ENCODE data around the gene RALGAPA2. TPM values are rescaled to one million over a fixed set of nuclear protein-coding genes. Genes with fewer than 3 reads are reported as not detected.

RALGAPA2 gene
- total RNA-seq, 1 donor = 6.2 TPM

DNA sequence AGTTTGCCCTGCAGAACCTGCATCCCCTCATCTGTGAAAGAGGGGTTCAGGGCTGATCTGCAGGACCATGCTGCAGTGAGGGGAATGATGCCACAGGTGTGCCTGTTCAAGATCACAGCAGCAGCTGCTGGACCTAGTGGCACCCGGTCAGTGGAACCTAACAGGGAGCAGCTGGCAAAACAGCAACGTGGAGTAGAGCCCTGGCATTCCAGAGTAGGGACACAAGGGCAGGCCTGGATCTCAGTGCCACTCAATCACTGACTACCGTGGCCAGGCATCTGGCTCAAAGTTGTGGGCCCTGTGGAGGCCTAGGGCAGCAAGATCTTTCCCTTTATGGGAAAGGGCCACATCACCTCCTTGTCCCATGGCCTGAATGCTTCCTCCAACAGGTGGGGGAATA, 282.4 kb downstream of the RALGAPA2 start:
- H3K4me1 ChIP-seq (ENCODE audit: insufficient read depth, low read length) = no peaks in the 10 kb centered on the region
- no peaks in the 10 kb centered on the region for H4K20me1 ChIP-seq (ENCODE audit: insufficient read depth, low read length)
- H3K9me3 ChIP-seq (ENCODE audit: low read depth, low read length) = no peaks in the 10 kb centered on the region
- no peak overlapping the region for H2AFZ ChIP-seq (ENCODE audit: low read length)
- no peak for DNase-seq (ENCODE audit: insufficient read length, low spot score, missing footprints)
- TF ChIP-seq, protein P1, sequence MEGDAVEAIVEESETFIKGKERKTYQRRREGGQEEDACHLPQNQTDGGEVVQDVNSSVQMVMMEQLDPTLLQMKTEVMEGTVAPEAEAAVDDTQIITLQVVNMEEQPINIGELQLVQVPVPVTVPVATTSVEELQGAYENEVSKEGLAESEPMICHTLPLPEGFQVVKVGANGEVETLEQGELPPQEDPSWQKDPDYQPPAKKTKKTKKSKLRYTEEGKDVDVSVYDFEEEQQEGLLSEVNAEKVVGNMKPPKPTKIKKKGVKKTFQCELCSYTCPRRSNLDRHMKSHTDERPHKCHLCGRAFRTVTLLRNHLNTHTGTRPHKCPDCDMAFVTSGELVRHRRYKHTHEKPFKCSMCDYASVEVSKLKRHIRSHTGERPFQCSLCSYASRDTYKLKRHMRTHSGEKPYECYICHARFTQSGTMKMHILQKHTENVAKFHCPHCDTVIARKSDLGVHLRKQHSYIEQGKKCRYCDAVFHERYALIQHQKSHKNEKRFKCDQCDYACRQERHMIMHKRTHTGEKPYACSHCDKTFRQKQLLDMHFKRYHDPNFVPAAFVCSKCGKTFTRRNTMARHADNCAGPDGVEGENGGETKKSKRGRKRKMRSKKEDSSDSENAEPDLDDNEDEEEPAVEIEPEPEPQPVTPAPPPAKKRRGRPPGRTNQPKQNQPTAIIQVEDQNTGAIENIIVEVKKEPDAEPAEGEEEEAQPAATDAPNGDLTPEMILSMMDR (IDR thresholded peaks at IDR 0.05; ENCODE audit: extremely low read depth, low read depth, low read length) = no peak
- H3K79me2 ChIP-seq (ENCODE audit: insufficient read depth, low read length) = no peaks in the 10 kb centered on the region
- H3K36me3 ChIP-seq (ENCODE audit: insufficient read depth, low read length) = no peaks in the 10 kb centered on the region
- no peaks in the 10 kb centered on the region for H3K27me3 ChIP-seq (ENCODE audit: insufficient read depth, low read length)
- H3K4me3 ChIP-seq (ENCODE audit: insufficient read depth, low read length) = no peak overlapping the region
- H3K4me2 ChIP-seq (ENCODE audit: insufficient read depth, low read length) = no peak overlapping the region
- no peak overlapping the region for H3K27ac ChIP-seq (ENCODE audit: low read depth, low read length)

DNA sequence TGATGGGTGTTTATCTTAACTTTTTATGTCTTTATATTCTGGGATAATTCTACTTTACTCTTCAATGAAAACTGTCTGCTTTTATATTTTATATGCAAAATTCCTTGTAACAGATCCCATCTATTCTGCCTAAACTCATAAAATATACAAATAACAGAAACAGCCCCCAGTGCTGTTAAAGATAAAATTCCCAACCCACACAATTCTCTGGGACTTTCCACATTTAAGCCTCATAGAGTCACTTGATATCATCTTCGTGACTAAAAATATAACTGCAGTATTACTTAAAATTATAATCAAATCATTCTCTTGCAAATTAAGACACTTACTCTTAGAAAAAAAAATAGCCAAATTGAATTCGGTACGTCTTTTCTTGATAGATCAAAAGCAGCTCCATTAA, 284.4 kb downstream of the RALGAPA2 start:
- Histone ChIP-seq H3K27ac (ENCODE audit: low read depth, low read length) (no peak overlapping the region), H2AFZ (ENCODE audit: low read length) (no peak overlapping the region), H3K4me2 (ENCODE audit: insufficient read depth, low read length) (no peak overlapping the region), H4K20me1 (ENCODE audit: insufficient read depth, low read length) (no peaks in the 10 kb centered on the region), H3K4me1 (ENCODE audit: insufficient read depth, low read length) (no peaks in the 10 kb centered on the region), H3K79me2 (ENCODE audit: insufficient read depth, low read length) (no peaks in the 10 kb centered on the region), H3K4me3 (ENCODE audit: insufficient read depth, low read length) (no peak overlapping the region), H3K36me3 (ENCODE audit: insufficient read depth, low read length) (no peaks in the 10 kb centered on the region), H3K27me3 (ENCODE audit: insufficient read depth, low read length) (no peaks in the 10 kb centered on the region), H3K9me3 (ENCODE audit: low read depth, low read length) (no peaks in the 10 kb centered on the region)
- TF ChIP-seq, protein P1 (IDR thresholded peaks at IDR 0.05; ENCODE audit: extremely low read depth, low read depth, low read length) = no peak
- DNase-seq (ENCODE audit: insufficient read length, low spot score, missing footprints) = no peak

DNA sequence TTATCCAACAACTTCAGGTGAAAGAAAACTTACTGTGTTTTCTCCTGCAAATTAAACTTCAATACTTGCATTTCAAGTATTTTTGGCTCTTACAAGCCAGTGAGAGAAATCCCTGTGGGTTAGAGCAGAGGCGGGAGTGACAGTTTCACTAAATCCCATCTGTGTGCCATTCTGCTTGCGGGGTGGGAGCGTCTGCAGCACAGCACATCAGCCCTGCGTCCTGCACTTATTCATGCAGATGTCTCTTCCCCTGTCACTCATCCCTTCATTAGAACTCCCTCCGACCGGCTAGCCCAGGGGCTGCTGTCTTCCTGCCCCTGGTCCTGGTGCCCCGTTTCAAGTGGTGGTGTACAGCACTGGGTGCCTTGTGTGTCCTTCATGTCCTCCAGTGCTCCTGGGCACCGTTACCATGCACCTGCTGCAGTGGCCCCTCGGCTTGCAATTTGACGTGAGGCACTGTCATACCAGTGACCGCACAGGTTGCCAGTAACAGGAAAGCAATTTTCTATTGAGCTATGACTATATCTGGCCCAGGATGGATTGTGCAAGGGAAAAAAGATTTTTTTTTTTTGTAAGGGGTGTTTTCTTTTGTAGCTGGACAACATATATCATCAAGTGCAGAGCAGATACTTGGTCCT, 285.1 kb downstream of the RALGAPA2 start:
- DNase-seq (ENCODE audit: insufficient read length, low spot score, missing footprints) = no peak
- Histone ChIP-seq H3K27ac (ENCODE audit: low read depth, low read length) (no peak overlapping the region), H4K20me1 (ENCODE audit: insufficient read depth, low read length) (no peaks in the 10 kb centered on the region), H3K79me2 (ENCODE audit: insufficient read depth, low read length) (no peaks in the 10 kb centered on the region), H3K36me3 (ENCODE audit: insufficient read depth, low read length) (no peaks in the 10 kb centered on the region), H3K9me3 (ENCODE audit: low read depth, low read length) (no peaks in the 10 kb centered on the region), H3K4me3 (ENCODE audit: insufficient read depth, low read length) (no peak overlapping the region), H3K4me2 (ENCODE audit: insufficient read depth, low read length) (no peak overlapping the region), H2AFZ (ENCODE audit: low read length) (no peak overlapping the region), H3K27me3 (ENCODE audit: insufficient read depth, low read length) (no peaks in the 10 kb centered on the region), H3K4me1 (ENCODE audit: insufficient read depth, low read length) (no peaks in the 10 kb centered on the region)
- TF ChIP-seq, protein P1 (IDR thresholded peaks at IDR 0.05; ENCODE audit: extremely low read depth, low read depth, low read length) = no peak

DNA sequence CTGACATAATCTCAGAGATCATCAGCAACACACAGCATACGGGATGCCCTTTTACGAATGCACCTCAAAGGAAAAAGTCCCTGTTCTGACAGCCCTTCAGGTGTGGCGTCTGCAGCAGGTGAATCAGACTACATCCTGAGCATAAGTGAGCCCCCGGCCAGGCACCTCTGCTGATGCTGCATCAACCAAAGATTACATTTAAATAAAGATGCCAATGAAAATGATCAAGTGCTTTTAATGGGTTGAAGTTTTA, 285.9 kb downstream of the RALGAPA2 start:
- Histone ChIP-seq H3K4me1 (ENCODE audit: insufficient read depth, low read length) (no peaks in the 10 kb centered on the region), H3K9me3 (ENCODE audit: low read depth, low read length) (no peaks in the 10 kb centered on the region), H3K79me2 (ENCODE audit: insufficient read depth, low read length) (no peaks in the 10 kb centered on the region), H3K4me2 (ENCODE audit: insufficient read depth, low read length) (no peak overlapping the region), H3K27me3 (ENCODE audit: insufficient read depth, low read length) (no peaks in the 10 kb centered on the region), H3K27ac (ENCODE audit: low read depth, low read length) (no peak overlapping the region), H4K20me1 (ENCODE audit: insufficient read depth, low read length) (no peaks in the 10 kb centered on the region), H3K4me3 (ENCODE audit: insufficient read depth, low read length) (no peak overlapping the region), H2AFZ (ENCODE audit: low read length) (no peak overlapping the region), H3K36me3 (ENCODE audit: insufficient read depth, low read length) (no peaks in the 10 kb centered on the region)
- TF ChIP-seq, protein P1 (IDR thresholded peaks at IDR 0.05; ENCODE audit: extremely low read depth, low read depth, low read length) = no peak
- DNase-seq (ENCODE audit: insufficient read length, low spot score, missing footprints) = no peak

Data from osteoblast (primary cell).